Measurements from ENCODE around the gene EXOC4. TPM values are rescaled to one million over a fixed set of nuclear protein-coding genes. Genes with fewer than 3 reads are reported as not detected.

EXOC4 gene
- polyA plus RNA-seq, 3 donors: 17.9 to 28.0 (median 22.3) TPM

DNA sequence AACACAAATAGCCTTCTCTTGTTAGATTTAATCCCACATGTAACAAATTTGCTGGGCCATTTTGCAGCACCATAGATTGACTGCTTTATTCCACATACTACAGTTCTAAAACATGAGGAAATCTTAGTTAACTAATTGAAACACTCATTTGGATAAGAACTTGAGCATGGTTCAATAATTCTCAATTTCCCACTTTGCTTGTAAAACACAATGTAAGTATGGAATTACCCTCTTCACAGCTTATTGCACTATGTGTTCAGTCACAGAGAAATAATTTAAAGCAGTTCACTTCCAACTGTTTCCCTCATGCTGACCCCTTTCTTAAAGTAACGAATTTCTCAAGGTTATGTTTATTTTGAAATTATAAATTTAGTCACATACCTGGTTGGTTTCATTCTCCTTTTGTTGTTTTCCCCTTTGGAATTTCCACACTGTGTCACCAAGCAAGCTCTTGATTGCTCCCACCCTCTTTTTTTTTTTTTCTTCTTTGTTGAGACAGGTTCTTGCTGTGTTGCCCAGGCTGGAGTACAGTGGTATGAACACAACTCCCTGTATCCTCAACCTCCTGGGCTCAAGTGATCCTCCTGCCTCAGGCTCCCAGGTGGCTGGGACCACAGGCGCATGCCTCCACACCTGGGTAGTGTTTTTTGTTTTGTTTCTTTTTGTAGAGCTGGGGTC, 425.4 kb downstream of the EXOC4 start:
- no peak overlapping the region for H3K27ac ChIP-seq (ENCODE audit: low read depth, low read length)
- WGBS, 3 donors: 84 to 96% (median 93%) methylated on average over 2 of the region's 2 CpGs

- H3K27ac ChIP-seq (ENCODE audit: low read depth, low read length): no peak overlapping the region
These were observed 427.1 kb downstream of the EXOC4 start for GRCh38 chr7:133679977-133680376.

DNA sequence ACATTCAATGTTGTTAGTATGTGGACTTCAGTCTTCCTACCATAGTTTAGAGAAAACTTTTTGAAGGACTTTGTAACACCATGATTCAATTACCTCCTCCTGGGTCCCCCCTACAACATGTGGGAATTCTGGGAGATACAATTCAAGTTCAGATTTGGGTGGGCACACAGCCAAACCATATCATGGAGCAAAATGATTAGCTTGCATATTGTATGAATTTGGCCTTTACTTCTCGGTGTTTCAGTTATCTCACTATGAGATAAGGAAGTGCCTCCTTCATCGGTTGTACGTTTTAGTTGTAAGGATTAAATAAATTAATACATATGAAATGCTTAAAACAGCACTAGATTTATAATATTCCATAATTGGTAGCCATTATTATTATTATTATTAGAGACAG, 428.7 kb downstream of the EXOC4 start:
- no peak overlapping the region for H3K27ac ChIP-seq (ENCODE audit: low read depth, low read length)
- WGBS, 3 donors: 61 to 89% (median 86%) methylated on average over 3 of the region's 3 CpGs

DNA sequence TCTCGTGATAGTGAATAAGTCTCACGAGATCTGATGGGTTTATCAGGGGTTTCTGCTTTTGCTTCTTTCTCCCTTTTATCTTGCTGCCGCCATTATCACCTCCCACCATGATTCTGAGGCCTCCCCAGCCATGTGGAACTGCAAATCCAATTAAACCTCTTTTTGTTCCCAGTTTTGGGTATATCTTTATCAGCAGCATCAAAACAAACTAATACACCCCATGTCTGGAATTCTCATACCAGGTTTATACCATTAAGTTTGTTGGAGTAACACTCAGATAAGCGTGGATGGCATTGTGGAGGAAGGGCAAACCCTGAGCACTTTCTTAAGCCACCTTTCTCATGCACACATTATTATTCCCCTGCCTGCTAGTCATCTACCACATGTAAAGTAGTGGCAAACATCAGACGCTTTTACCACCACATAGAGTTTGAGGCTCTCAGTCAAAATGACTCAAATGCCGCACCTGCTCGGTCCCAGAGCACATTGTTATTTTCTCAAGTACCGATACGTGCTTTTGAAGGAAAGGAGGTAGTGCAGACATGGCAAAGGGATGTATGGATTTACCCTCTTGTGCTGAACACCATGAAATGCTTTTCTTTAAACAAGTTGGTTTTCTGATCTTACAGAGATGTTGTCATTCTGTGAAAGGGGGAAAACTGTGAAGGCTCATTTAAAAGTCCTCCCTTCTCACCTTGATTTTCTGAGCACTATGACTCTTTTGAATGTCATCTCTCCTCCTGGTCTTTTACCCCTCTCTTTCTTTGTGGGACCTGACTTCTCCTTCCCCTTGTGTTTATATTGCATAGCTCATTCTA, 429.7 kb downstream of the EXOC4 start:
- H3K27ac ChIP-seq (ENCODE audit: low read depth, low read length): no peak overlapping the region
- WGBS, 3 donors: 64 to 75% (median 72%) methylated on average over 9 of the region's 9 CpGs

DNA sequence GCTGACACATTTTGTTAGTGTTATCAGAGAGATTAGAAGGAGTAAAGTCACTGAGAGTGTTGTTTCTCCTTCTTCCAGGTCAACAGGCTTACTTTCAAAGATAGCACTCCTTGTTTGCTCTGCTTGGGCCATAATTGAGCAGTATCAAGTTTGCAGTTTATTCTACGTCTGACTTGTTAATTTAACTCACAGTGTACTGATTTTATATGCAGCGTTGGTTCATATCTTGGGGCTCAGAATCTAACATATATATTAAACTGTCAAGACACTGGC, 430.2 kb downstream of the EXOC4 start:
- H3K27ac ChIP-seq (ENCODE audit: low read depth, low read length): no peak overlapping the region
- WGBS, 3 donors: 43 to 94% (median 87%) methylated on average over 2 of the region's 2 CpGs

- H3K27ac ChIP-seq (ENCODE audit: low read depth, low read length): no peak overlapping the region
- 62 to 89% (median 70%) methylated on average over 3 of the region's 3 CpGs for WGBS, 3 donors
These were observed 435.8 kb downstream of the EXOC4 start for GRCh38 chr7:133688483-133689239.

DNA sequence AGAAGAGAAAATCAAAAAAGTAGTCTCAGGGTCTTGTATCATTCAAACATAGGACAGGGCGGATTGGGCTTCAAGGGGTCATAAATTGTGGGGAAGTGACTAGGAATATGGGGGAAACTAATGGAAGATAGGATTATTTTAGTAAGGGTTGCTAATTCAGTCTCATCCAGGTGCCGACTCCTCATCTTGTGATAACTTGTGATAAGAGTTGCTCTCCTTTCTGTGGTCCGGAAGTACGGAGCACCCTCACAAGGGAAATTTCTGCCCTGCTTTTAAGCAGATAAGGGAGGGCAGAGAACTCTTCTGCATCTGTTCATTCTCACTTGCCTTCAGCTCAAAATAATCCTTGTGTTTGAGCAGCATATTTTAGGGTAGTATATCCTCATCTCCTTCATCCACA, 437.9 kb downstream of the EXOC4 start:
- H3K27ac ChIP-seq (ENCODE audit: low read depth, low read length): no peak overlapping the region
- 85 to 95% (median 93%) methylated on average over 4 of the region's 4 CpGs for WGBS, 3 donors

DNA sequence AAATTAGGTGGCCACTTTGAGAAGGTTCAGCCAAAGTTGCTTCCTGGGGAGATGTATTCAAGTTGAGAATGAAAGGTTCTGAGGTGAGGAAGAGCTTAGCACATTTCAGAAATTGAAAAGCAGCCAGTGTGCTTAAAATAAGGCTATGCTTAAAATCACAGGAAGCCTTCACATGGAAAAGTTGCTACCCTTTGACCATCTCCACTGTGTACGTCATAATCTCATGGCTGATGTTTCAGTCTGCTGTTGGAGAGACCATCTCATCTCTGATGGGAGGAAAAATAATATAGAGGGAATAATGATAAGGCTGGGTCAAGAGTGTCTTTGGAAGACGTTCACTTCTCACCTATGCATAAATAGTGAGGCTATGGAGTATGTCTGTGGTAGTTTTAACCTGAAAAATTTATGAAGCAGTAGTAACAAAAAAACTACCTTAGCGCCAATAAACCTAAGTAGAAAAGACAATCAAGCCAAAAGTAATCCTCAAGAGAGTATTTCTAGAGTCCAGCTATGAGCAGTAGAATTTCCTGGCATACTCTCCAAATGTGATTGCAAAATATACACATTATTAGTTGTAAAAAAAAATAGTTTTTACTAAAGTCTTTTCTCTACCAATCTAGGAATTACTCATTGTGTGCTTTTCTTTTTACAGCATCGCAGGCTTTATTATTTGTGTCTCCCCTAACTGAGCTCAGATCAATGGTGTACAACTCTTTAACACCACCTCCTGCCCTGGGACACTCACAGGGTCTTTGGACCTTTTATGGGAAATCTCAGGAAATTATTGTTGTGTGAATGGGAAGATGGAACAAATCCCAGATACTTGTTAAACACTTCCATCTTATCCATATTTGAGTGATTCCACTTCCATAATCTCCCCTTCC, 439.1 kb downstream of the EXOC4 start:
- WGBS, 3 donors: 53 to 80% (median 72%) methylated on average over 4 of the region's 4 CpGs
- H3K27ac ChIP-seq (ENCODE audit: low read depth, low read length): no peak overlapping the region

DNA sequence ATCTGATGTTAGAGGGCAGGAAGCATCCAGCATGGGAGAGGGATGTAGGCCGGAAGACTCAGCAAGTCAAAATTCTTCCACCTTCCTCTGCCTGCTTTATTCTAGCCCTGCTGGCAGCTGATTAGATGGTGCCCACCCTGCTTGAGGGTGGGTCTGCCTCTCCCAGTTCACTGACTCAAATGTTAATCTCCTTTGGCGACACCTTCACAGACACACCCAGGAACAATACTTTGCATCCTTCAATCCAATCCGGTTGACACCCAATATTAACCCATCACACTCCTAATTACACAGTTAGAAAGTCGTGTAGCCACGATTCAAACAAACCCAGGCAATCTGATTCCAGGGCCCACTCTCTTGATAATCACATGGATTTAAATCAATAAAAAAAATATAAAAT, 440.4 kb downstream of the EXOC4 start:
- no peak overlapping the region for H3K27ac ChIP-seq (ENCODE audit: low read depth, low read length)
- 90 to 95% (median 92%) methylated on average over 5 of the region's 5 CpGs for WGBS, 3 donors

DNA sequence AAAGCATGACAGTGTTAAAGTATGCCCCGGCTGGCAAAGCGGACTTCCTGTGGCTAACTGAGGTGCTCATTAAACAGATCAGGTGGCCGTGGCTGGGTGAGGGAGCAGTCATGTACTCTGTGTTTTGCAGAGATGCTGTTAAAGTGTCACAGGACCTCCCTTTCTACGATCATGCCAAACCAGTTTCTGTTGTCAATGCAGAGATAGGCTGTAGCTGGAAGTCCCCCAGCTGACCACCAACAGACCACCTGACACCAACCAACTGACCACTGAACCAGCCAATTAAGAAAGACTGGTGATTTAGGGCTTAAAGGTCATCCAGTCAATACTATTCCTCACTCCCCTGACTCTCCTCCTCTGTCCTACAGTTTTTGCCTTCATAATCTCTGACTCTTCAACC, 443.2 kb downstream of the EXOC4 start:
- WGBS, 3 donors: 61 to 98% (median 89%) methylated on average over 4 of the region's 4 CpGs

GRCh38 chr7:133697585-133697984, 444.7 kb downstream of the EXOC4 start:
- no peak overlapping the region for H3K27ac ChIP-seq (ENCODE audit: low read depth, low read length)
- 93 to 99% (median 98%) methylated on average over 4 of the region's 4 CpGs for WGBS, 3 donors

More for the DNA sequence above, 443.2 kb downstream of the EXOC4 start:
- no peak overlapping the region for H3K27ac ChIP-seq (ENCODE audit: low read depth, low read length)

DNA sequence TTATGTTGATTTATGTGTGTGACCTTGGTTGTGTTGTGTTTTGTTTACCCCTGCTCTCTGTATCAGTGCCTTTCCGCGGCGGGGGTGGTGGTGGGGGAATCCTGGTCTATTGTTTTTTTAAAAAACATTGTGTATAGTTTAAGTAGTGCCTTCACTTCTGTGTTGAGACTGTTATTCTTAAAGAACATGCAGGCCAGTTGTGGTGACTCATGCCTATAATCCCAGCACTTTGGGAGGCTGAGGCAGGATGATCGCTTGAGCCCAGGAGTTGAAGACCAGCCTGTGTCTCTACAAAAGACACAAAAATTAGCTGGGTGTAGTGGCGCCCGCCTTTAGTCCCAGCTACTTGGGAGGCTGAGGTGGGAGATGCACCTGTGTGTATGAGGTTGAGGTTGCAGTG, 445.2 kb downstream of the EXOC4 start:
- H3K27ac ChIP-seq (ENCODE audit: low read depth, low read length): no peak overlapping the region
- 77 to 99% (median 97%) methylated on average over 6 of the region's 6 CpGs for WGBS, 3 donors

- 67 to 92% (median 79%) methylated on average over 4 of the region's 4 CpGs for WGBS, 3 donors
- no peak overlapping the region for H3K27ac ChIP-seq (ENCODE audit: low read depth, low read length)
These were observed 446.5 kb downstream of the EXOC4 start for GRCh38 chr7:133699386-133699785.

- H3K27ac ChIP-seq (ENCODE audit: low read depth, low read length): no peak overlapping the region
- 77 to 78% (median 77%) methylated on average over 6 to 7 of the region's 7 CpGs for WGBS, 3 donors
These were observed 449.2 kb downstream of the EXOC4 start for GRCh38 chr7:133702078-133702477.

DNA sequence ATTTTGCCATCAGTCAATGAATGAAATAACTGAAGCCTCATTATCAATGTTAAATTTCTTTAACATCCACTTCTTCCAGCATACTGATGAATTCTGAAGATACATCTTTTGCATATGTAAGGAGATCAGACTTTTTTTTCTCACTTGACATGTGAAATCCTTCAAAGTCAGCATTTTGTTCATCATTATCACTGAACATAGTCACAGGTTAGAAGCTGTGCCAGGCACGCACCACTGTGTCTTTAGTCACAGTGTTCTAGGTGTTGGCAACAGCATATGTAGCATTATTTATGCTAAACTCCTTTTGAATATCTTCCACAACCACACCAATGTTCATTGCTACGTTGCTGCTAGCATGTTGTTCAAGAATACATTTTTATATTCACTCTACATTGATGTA, 450.1 kb downstream of the EXOC4 start:
- WGBS, 3 donors: 45 to 93% (median 82%) methylated on average over 2 of the region's 2 CpGs
- H3K27ac ChIP-seq (ENCODE audit: low read depth, low read length): no peak overlapping the region

DNA sequence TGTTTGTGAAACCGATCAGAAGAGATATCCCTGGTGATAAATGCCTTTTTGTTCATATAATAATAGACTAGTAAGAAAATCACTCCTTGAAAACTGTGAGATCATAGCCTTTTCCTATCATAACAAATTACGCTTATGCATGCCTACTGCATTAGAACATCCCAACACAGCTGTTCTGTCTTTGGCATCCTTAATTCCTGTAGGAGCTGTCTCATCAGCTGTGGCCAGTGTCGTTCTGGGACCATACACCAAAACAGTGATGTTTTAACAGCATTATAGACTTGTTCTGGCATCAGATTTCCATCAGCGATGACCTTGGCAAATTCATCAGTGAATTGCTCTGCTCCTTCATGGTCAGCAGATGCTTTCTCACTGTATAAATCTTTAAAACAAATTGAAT, 450.7 kb downstream of the EXOC4 start:
- H3K27ac ChIP-seq (ENCODE audit: low read depth, low read length): no peak overlapping the region
- 67 to 80% (median 69%) methylated on average over 4 of the region's 4 CpGs for WGBS, 3 donors

- no peak overlapping the region for H3K27ac ChIP-seq (ENCODE audit: low read depth, low read length)
- 90 to 97% (median 94%) methylated on average over 2 of the region's 2 CpGs for WGBS, 3 donors
These were observed 451.6 kb downstream of the EXOC4 start for GRCh38 chr7:133704453-133704852.

GRCh38 chr7:133705596-133705995, 452.7 kb downstream of the EXOC4 start:
- no peak overlapping the region for H3K27ac ChIP-seq (ENCODE audit: low read depth, low read length)
- 77 to 92% (median 89%) methylated on average over 8 of the region's 8 CpGs for WGBS, 3 donors

DNA sequence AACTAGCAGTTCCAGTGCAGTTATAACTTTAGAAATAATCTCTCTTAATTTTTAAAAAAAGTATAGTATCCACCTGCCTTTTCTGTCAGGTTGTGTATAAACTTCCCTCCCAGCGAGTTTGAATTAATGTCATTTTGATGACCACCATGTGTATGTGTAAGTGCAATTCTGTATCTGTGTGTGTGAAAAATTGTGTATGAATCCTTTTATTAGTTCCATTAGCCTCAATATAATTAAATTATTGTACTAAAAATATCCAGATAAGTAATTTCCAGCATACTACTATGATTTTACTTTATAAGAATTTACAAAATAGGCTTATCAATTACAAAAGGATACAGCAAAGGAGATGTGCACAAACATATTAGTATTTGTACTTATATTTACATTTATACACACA, 453.1 kb downstream of the EXOC4 start:
- no peak overlapping the region for H3K27ac ChIP-seq (ENCODE audit: low read depth, low read length)
- 97 to 100% (median 99%) methylated on average over 1 of the region's 1 CpG for WGBS, 3 donors
